HepG2 (cell line): Measurements from ENCODE around the gene ZNF234. TPM values are rescaled to one million over a fixed set of nuclear protein-coding genes. Genes with fewer than 3 reads are reported as not detected.

Source experiments
- CHD4 ChIP-seq: fragments of 200-600 bp; sonication (generic); IDR thresholded peaks from 2 replicates; pipeline ENCODE4 v1.7.0; 2017; ENCODE audit warnings: mild to moderate bottlenecking, low read length, borderline replicate concordance
- FOXO1 ChIP-seq: sonication (generic); formaldehyde crosslinking; IDR thresholded peaks from 2 replicates; pipeline ENCODE4 v1.4.0; 2020; ENCODE audit warnings: missing genetic modification reagents
- GPN1 ChIP-seq: sonication (generic); formaldehyde crosslinking; IDR thresholded peaks from 2 replicates; pipeline ENCODE4 v1.5.1; 2020; ENCODE audit warnings: missing genetic modification reagents, borderline replicate concordance
- HIVEP1 ChIP-seq: sonication (generic); formaldehyde crosslinking; IDR thresholded peaks from 2 replicates; pipeline ENCODE4 v1.4.0; 2020; ENCODE audit warnings: mild to moderate bottlenecking, missing genetic modification reagents
- ISL2 ChIP-seq: sonication (generic); formaldehyde crosslinking; IDR thresholded peaks from 2 replicates; pipeline ENCODE4 v1.5.0; 2020; ENCODE audit warnings: missing genetic modification reagents
- KDM3A ChIP-seq: IDR thresholded peaks from 2 replicates; pipeline ENCODE4 v1.6.1; 2018; ENCODE audit warnings: low read depth, missing compliant biosample characterization
- MAZ ChIP-seq, 2 experiments: sonication (generic) in 1 of 2; formaldehyde crosslinking in 1 of 2; IDR thresholded peaks; 2 replicates each; pipeline versions ENCODE4 v1.5.0 to v1.6.1; 2012 to 2020; ENCODE audit warnings: low read depth in 2 of 2, mild to moderate bottlenecking in 2 of 2, borderline replicate concordance in 1 of 2, improper control_type of control experiment in 1 of 2, low read length in 1 of 2, missing genetic modification reagents in 1 of 2, moderate library complexity in 1 of 2
- RAD21 ChIP-seq: fragments of 450-650 bp; formaldehyde crosslinking; IDR thresholded peaks from 2 replicates; pipeline ENCODE4 v1.5.0; 2020; ENCODE audit warnings: mild to moderate bottlenecking
- RORA ChIP-seq: sonication (generic); formaldehyde crosslinking; IDR thresholded peaks from 2 replicates; pipeline ENCODE4 v1.5.0; 2020; ENCODE audit warnings: mild to moderate bottlenecking, missing genetic modification reagents, moderate library complexity
- SALL1 ChIP-seq: sonication (generic); formaldehyde crosslinking; IDR thresholded peaks from 2 replicates; pipeline ENCODE4 v1.8.0; 2022; ENCODE audit warnings: mild to moderate bottlenecking, missing genetic modification reagents
- TCF7 ChIP-seq: sonication (generic); IDR thresholded peaks from 2 replicates; pipeline ENCODE4 v1.6.1; 2016; ENCODE audit warnings: antibody characterized with exemption, low read depth
- U2AF1 ChIP-seq: fragments of 200-400 bp; formaldehyde crosslinking; optimal IDR thresholded peaks from 2 replicates; pipeline ENCODE3; 2017; ENCODE audit warnings: mild to moderate bottlenecking, low read depth, low read length
- YEATS2 ChIP-seq: sonication (generic); formaldehyde crosslinking; IDR thresholded peaks from 2 replicates; pipeline ENCODE4 v1.4.0; 2020; ENCODE audit warnings: missing genetic modification reagents, borderline replicate concordance
- ZFP41 ChIP-seq: sonication (generic); formaldehyde crosslinking; IDR thresholded peaks from 2 replicates; pipeline ENCODE4 v1.4.0; 2020; ENCODE audit warnings: mild to moderate bottlenecking, missing genetic modification reagents, borderline replicate concordance
- ZIK1 ChIP-seq: sonication (generic); formaldehyde crosslinking; IDR thresholded peaks from 2 replicates; pipeline ENCODE4 v1.5.0; 2020; ENCODE audit warnings: mild to moderate bottlenecking, low read depth, missing genetic modification reagents, borderline replicate concordance
- ZNF251 ChIP-seq: sonication (generic); formaldehyde crosslinking; IDR thresholded peaks from 2 replicates; pipeline ENCODE4 v1.9.0; 2021; ENCODE audit warnings: mild to moderate bottlenecking, missing genetic modification reagents
- ZNF264 ChIP-seq: sonication (generic); formaldehyde crosslinking; IDR thresholded peaks from 2 replicates; pipeline ENCODE4 v1.4.0; 2020; ENCODE audit warnings: missing genetic modification reagents
- ZNF441 ChIP-seq: sonication (generic); formaldehyde crosslinking; IDR thresholded peaks from 2 replicates; pipeline ENCODE4 v1.7.0; 2021; ENCODE audit warnings: missing genetic modification reagents, borderline replicate concordance
- ZNF674 ChIP-seq: sonication (generic); formaldehyde crosslinking; IDR thresholded peaks from 2 replicates; pipeline ENCODE4 v1.5.0; 2020; ENCODE audit warnings: low read depth, mild to moderate bottlenecking, missing genetic modification reagents
- ZNF737 ChIP-seq: sonication (generic); formaldehyde crosslinking; IDR thresholded peaks from 2 replicates; pipeline ENCODE4 v1.5.0; 2020; ENCODE audit warnings: missing genetic modification reagents, mild to moderate bottlenecking, borderline replicate concordance
- polyA plus RNA-seq, 8 experiments: library from polyadenylated mRNA; depleted of rRNA in 3 of 8; stranded (reverse) in 7 of 8; unstranded in 1 of 8; fragments of >200 nt; fragmentation: Illumina TruSeq in 4 of 8; extraction: Trizol in 4 of 8; gene quantifications; 2 replicates each; pipeline versions ENCODE4 v1.2.1 to v1.2.3, GENCODE V29; 2011 to 2016; ENCODE audit warnings: low read depth in 4 of 8, missing spikeins in 1 of 8, mixed read lengths in 1 of 8; ENCODE audit not compliant: insufficient read depth in 1 of 8
- total RNA-seq, 5 experiments: library from RNA; depleted of rRNA; stranded (reverse); fragments of >200 nt; fragmentation: Illumina TruSeq; extraction: Trizol; gene quantifications; 2 replicates each; pipeline ENCODE4 v1.2.3, GENCODE V29; 2016; ENCODE audit warnings: low read depth in 1 of 5
- TF ChIP-seq, protein P1 (sequence below): IDR thresholded peaks from 2 replicates; pipeline ENCODE4 v1.6.1; 2012; ENCODE audit warnings: low read depth, low read length, improper control_type of control experiment
- TF ChIP-seq, protein P2 (sequence below): sonication (generic); formaldehyde crosslinking; IDR thresholded peaks from 2 replicates; pipeline ENCODE4 v1.4.0; 2020; ENCODE audit warnings: missing genetic modification reagents
- TF ChIP-seq, protein P3 (sequence below): sonication (generic); formaldehyde crosslinking; IDR thresholded peaks from 2 replicates; pipeline ENCODE4 v1.5.0; 2020; ENCODE audit warnings: mild to moderate bottlenecking, low read depth, missing genetic modification reagents, borderline replicate concordance
- TF ChIP-seq, protein P4 (sequence below): sonication (generic); formaldehyde crosslinking; conservative IDR thresholded peaks from 2 replicates; pipeline ENCODE4 v1.8.0; 2022; ENCODE audit warnings: missing genetic modification reagents

The ZNF234 gene
- total and polyA plus RNA-seq, 2 of the 13 experiments (the other 11 are each of a cell fraction or from before 2014, with no cell fraction given), result 3.5 to 11.2 TPM

DNA sequence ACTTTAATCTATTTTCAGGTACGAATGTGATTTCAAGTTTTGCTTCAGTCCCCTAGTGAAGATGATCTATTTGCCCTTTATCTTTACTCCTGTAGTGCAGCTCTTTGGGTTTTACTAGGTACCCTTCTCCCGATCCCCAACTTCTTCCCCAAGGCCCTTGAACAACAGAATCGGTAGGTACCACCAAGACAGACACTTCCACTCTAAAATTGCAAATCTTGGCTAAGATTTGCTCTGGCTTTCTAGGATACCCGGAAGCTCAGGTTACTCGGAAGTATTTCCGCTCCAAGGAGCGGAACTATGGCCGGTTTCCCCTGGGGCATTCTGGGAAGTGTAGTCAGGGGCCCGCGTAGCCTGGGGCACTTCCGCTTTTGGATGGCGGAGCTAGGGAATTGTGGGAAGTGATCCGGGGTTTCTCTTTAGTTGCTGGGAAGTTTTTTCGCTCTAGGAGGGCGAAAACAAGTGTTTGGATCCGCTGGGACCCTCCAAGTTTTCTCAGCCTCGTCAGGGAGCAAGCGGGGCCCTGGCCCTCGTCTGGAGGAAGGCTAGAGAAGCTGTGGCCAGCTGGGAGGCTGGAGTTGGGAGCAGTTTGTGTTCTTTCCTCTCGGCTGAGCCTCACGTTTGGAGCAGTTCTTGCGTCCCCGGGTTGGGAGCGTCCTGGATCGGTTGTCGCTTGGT lies 65.9 kb downstream of the ZNF234 start (continued):
- TF ChIP-seq, protein P1, sequence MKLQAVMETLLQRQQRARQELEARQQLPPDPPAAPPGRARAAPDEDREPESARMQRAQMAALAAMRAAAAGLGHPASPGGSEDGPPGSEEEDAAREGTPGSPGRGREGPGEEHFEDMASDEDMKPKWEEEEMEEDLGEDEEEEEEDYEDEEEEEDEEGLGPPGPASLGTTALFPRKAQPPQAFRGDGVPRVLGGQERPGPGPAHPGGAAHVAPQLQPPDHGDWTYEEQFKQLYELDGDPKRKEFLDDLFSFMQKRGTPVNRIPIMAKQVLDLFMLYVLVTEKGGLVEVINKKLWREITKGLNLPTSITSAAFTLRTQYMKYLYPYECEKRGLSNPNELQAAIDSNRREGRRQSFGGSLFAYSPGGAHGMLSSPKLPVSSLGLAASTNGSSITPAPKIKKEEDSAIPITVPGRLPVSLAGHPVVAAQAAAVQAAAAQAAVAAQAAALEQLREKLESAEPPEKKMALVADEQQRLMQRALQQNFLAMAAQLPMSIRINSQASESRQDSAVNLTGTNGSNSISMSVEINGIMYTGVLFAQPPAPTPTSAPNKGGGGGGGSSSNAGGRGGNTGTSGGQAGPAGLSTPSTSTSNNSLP, result no peak
- TF ChIP-seq CHD4, result no peak
- no peak for TF ChIP-seq RAD21 (CRISPR knock-in tag)
- no peak for TF ChIP-seq KDM3A (CRISPR knock-in tag)
- no peak for TF ChIP-seq MAZ (IDR thresholded peaks at IDR 0.05; ENCODE audit: borderline replicate concordance, low read depth, low read length)
- TF ChIP-seq MAZ (CRISPR knock-in tag; IDR thresholded peaks at IDR 0.05; ENCODE audit: low read depth), result no peak
- no peak for TF ChIP-seq ZFP41 (CRISPR knock-in tag)
- no peak for TF ChIP-seq ZIK1 (CRISPR knock-in tag)
- no peak for TF ChIP-seq ZNF737 (CRISPR knock-in tag)
- 0 out of 2 replicates have a peak, but pooled peaks have one; percentile 53 for TF ChIP-seq HIVEP1 (CRISPR knock-in tag)
- TF ChIP-seq ZNF674, result no peak
- TF ChIP-seq ZNF251 (CRISPR knock-in tag), result no peak
- TF ChIP-seq GPN1, result no peak
- TF ChIP-seq YEATS2 (CRISPR knock-in tag), result peak; percentile 76; the same call in 1 of the 2 replicates
- TF ChIP-seq ZNF441 (CRISPR knock-in tag), result no peak
- TF ChIP-seq, protein P2, sequence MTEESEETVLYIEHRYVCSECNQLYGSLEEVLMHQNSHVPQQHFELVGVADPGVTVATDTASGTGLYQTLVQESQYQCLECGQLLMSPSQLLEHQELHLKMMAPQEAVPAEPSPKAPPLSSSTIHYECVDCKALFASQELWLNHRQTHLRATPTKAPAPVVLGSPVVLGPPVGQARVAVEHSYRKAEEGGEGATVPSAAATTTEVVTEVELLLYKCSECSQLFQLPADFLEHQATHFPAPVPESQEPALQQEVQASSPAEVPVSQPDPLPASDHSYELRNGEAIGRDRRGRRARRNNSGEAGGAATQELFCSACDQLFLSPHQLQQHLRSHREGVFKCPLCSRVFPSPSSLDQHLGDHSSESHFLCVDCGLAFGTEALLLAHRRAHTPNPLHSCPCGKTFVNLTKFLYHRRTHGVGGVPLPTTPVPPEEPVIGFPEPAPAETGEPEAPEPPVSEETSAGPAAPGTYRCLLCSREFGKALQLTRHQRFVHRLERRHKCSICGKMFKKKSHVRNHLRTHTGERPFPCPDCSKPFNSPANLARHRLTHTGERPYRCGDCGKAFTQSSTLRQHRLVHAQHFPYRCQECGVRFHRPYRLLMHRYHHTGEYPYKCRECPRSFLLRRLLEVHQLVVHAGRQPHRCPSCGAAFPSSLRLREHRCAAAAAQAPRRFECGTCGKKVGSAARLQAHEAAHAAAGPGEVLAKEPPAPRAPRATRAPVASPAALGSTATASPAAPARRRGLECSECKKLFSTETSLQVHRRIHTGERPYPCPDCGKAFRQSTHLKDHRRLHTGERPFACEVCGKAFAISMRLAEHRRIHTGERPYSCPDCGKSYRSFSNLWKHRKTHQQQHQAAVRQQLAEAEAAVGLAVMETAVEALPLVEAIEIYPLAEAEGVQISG (CRISPR knock-in tag), result peak; percentile 94
- no peak for TF ChIP-seq ZNF264 (CRISPR knock-in tag)
- no peak for TF ChIP-seq FOXO1 (CRISPR knock-in tag)
- TF ChIP-seq TCF7, result no peak
- TF ChIP-seq, protein P3, sequence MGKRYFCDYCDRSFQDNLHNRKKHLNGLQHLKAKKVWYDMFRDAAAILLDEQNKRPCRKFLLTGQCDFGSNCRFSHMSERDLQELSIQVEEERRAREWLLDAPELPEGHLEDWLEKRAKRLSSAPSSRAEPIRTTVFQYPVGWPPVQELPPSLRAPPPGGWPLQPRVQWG (CRISPR knock-in tag), result no peak
- TF ChIP-seq, protein P4, sequence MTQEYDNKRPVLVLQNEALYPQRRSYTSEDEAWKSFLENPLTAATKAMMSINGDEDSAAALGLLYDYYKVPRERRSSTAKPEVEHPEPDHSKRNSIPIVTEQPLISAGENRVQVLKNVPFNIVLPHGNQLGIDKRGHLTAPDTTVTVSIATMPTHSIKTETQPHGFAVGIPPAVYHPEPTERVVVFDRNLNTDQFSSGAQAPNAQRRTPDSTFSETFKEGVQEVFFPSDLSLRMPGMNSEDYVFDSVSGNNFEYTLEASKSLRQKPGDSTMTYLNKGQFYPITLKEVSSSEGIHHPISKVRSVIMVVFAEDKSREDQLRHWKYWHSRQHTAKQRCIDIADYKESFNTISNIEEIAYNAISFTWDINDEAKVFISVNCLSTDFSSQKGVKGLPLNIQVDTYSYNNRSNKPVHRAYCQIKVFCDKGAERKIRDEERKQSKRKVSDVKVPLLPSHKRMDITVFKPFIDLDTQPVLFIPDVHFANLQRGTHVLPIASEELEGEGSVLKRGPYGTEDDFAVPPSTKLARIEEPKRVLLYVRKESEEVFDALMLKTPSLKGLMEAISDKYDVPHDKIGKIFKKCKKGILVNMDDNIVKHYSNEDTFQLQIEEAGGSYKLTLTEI (CRISPR knock-in tag), result no peak
- TF ChIP-seq SALL1 (CRISPR knock-in tag), result 0 out of 2 replicates have a peak, but pooled peaks have one; percentile 42
- no peak for TF ChIP-seq U2AF1
- no peak for TF ChIP-seq RORA (CRISPR knock-in tag)
- TF ChIP-seq ISL2 (CRISPR knock-in tag), result 0 out of 2 replicates have a peak, but pooled peaks have one; percentile 21
